Epithelial cell of proximal tubule (primary cell): Measurements from ENCODE around the gene GNB1. TPM values are rescaled to one million over a fixed set of nuclear protein-coding genes. Genes with fewer than 3 reads are reported as not detected.

Experiments used
- DNase-seq: peaks from one replicate; pipeline ENCODE4 v3.0.0-alpha.2; 2011; ENCODE audit warnings: low read depth
- H3K4me3 ChIP-seq: 2 replicates; pipeline ENCODE4 v1.5.1; 2011; ENCODE audit warnings: low read depth, mild to moderate bottlenecking, low read length
- CTCF ChIP-seq: conservative IDR thresholded peaks from 2 replicates; pipeline ENCODE4 v1.5.1; 2012; ENCODE audit warnings: low read depth, mild to moderate bottlenecking, low read length
- total RNA-seq: library from RNA; depleted of rRNA; stranded (reverse); fragments of >200 nt; gene quantifications from 2 replicates; pipeline ENCODE4 v1.2.3, GENCODE V29; 2015

GNB1 gene
- total RNA-seq, 1 donor from 2014 or later, result 200 TPM

- no peak for TF ChIP-seq CTCF
- DNase-seq, result no peak
- no peak overlapping the region for H3K4me3 ChIP-seq
Observed at GRCh38 chr1:1898246-1898933, 7.5 kb upstream of the GNB1 start.

- H3K4me3 ChIP-seq, result no peak overlapping the region
- no peak for DNase-seq
- no peak for TF ChIP-seq CTCF
Observed at GRCh38 chr1:1895456-1896336, 4.8 kb upstream of the GNB1 start.

GRCh38 chr1:1895060-1895418 lies 4.2 kb upstream of the GNB1 start:
- H3K4me3 ChIP-seq, result no peak overlapping the region
- no peak for TF ChIP-seq CTCF
- no peak for DNase-seq

GRCh38 chr1:1894354-1895059 lies 3.6 kb upstream of the GNB1 start:
- no peak for DNase-seq
- TF ChIP-seq CTCF, result no peak

GRCh38 chr1:1893997-1894353 lies 3.1 kb upstream of the GNB1 start:
- no peak for DNase-seq
- no peak overlapping the region for H3K4me3 ChIP-seq
- no peak for TF ChIP-seq CTCF

More at GRCh38 chr1:1894354-1895059, 3.6 kb upstream of the GNB1 start:
- H3K4me3 ChIP-seq, result peak overlapping the region; percentile 14

GRCh38 chr1:1893291-1893985 lies 2.6 kb upstream of the GNB1 start:
- no peak for DNase-seq
- H3K4me3 ChIP-seq, result no peak overlapping the region
- TF ChIP-seq CTCF, result no peak
